Glomerular endothelial cell (primary cell): ENCODE results near the gene ICA1L. TPM values are rescaled to one million over a fixed set of nuclear protein-coding genes. Genes with fewer than 3 reads are reported as not detected.
"Not testable (repeated sequence)": the region's sequence is repeated elsewhere in the genome, so short reads cannot be mapped to it uniquely, and the experiment has no call there.

Experiments
- DNase-seq: peaks from one replicate; pipeline ENCODE4 v3.0.0-alpha.2; 2011; ENCODE audit warnings: low read depth, low spot score; ENCODE audit errors: extremely low read depth
- total RNA-seq: library from RNA; depleted of rRNA; stranded (reverse); fragments of >200 nt; gene quantifications from 2 replicates; pipeline ENCODE4 v1.2.3, GENCODE V29; 2015

ICA1L gene
- total RNA-seq, 1 donor from 2014 or later, result 3.6 TPM

GRCh38 chr2:202848813-202849212 is 22.8 kb downstream of the ICA1L start:
- DNase-seq, result no peak

DNA sequence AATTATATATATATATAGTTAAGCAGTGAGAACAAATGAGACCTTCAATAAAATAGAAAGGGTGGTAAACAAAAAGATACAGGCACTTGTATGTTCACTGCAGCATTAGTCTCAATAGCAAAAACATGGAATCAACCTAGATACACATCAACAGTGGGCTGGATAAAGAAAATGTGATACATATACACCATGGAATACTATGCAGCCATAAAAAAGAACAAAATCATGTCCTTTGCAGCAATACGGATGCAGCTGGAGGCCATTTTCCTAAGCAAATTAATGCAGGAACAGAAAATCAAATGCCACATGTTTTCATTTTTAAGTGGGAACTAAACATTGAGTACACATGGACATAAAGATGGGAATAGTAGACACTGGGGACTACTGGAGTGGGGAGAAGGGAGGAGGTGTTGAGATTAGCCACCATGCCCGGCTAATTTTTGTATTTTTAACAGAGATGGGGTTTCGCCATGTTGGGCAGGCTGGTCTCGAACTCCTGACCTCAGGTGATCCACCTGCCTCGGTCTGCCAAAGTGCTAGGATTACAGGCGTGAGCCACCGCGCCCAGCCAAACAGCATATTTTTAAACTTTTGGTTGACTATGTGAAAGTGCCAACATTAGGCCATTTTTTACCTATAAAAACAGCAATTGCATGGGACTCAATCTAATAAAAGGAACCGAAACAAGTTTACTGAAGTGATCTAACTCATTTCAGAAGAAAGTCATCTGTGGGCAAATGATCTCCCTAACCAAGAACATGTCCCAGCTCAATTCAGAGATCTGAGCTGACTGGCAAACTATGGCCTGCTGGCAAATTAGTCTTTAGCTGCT is 23.7 kb downstream of the ICA1L start:
- no peak for DNase-seq

- no peak for DNase-seq
These were observed 26.9 kb downstream of the ICA1L start for GRCh38 chr2:202844656-202845055.

DNA sequence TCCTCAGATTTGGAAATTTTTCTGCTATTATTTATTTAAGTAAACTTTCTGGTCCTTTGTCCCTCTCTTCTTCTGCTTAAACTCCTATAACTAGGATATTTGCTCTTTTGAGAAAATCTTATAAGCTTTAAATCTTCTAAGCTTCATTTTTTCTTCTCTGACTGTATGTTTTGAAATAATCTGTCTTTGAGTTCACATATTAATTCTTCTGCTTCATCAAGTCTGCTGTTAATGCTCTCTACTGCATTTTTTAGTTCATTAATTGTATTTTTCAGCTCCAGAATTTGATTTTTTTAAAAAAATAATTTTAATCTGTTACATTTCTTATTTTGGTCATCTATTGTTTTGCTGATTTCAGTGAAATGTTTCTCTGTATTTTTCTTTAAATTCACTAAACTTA is 28.9 kb downstream of the ICA1L start:
- no peak for DNase-seq

- DNase-seq, result no peak
These were observed 30.3 kb downstream of the ICA1L start for GRCh38 chr2:202841090-202841867.

GRCh38 chr2:202831242-202832220 is 40.0 kb downstream of the ICA1L start:
- no peak for DNase-seq

GRCh38 chr2:202824901-202825300 is 46.7 kb downstream of the ICA1L start:
- DNase-seq, result no peak

DNA sequence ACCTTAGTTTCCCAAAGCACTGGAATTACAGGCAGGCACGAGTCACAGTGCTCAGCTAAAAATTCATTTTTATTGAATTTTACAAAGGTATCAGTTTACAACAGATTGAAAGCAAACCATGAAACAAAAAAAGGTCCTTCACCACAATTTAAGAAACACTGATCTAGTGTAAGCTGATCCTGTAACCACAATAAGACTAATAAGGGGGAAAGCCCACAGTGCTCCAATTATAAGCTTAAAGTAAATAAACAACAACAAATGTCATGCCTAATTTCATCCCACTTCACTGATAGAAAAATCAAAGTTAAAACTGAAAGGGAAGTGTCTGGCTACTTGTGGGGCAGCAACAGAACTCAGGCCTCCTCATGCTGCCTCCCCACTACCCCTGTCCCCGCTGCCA is 49.2 kb downstream of the ICA1L start:
- DNase-seq, result no peak

DNA sequence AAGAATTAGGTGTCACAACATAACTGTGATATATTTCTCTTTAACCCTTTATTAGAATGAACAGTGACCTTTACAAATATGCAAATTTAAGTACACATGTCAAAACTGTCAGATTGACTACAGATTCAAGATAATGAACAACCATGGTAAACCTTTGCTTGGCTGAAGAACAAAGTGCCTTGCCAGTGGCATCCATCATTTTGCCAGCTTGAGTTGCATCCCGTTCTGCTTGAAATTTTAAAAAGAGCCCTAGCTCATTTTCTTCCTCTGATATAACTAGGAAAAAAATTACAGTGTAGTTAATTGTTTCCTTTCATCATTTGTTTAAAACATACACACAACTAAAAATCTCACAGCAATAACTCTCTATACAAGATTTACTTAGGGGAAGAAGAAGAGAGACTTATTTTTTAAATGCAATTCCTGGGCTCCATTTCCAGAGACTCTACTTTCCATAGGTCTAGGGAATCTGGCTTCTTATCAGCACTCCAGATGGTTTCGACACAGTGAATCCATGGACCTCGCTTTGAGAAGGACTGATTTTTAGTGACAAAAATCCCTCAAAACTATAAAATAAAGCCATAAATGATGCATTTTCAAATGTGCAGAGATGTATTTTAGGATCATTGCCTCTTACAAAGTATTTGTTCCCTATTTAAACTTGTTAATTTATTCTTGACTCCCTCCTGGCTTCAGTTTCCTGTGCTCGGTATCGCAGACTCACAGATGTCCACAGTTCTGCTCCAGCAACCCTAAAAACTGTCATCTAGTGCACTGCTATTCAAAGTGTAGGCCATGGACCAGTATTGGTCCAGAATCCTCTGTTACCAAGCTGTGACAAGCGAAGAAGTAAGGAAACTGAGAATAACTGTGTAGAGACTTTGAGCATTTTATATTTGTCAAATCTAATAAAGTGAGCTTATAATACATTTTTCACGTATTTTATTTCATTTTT is 50.1 kb downstream of the ICA1L start:
- no peak for DNase-seq

DNA sequence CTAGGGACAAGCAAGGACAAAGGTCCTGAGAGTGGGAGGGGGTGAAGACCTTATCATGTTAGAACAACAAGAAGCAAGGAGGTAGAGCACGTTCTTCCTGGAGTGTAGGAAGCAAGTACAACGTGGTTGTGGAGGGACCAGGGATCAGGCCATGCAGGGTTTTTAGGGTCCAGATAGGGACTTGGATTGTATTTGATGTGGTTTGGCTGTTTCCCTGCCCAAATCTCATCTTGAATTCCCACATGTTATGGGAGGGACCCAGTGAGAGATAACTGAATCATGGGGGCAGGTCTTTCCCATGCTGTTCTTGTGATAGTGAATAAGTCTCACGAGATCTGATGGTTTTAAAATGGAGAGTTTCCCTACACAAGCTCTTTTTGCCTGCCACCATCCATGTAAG is 53.2 kb downstream of the ICA1L start:
- no peak for DNase-seq

- DNase-seq, result no peak
These were observed 53.8 kb downstream of the ICA1L start for GRCh38 chr2:202817771-202818170.

DNA sequence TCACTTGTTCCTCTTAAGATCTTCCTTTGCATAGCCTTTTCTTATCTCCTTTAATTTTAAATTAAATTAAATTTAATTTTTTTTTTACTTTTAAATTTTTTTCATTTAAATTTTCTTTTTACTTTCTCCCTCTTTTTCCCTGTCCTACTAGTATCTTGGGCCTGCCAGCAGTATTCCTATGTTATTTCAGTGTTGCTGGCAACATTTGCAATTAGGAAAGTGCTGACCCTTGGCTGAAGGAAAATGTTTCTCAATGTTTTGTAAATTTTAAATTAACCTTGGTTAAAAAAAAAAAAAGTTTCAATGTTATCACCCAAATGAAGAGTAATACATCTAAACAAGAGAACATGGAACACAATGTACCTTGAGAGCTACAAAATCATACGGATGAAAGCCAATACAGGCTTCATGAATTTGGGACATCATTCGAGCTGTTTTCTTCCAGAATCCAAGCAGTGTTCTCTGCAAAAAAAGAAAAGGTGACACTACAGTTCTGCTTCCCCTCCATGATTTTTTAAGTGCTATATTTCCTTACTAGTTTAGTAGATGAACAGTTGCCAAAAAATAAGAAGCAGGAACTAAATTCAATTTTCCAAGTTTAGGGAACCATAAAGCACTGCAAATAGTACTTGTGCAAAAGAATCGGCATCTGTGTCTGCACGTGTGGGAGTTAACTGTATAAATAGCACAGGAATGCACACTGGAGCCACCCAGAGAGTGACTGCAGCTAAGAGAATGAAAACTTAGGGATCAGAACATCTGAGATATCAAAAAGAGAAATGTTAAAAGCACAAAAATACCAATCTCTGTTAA is 55.8 kb downstream of the ICA1L start:
- no peak for DNase-seq

- DNase-seq, result no peak
These were observed 57.3 kb downstream of the ICA1L start for GRCh38 chr2:202814226-202814625.

- no peak for DNase-seq
These were observed 58.2 kb downstream of the ICA1L start for GRCh38 chr2:202813387-202813786.

DNA sequence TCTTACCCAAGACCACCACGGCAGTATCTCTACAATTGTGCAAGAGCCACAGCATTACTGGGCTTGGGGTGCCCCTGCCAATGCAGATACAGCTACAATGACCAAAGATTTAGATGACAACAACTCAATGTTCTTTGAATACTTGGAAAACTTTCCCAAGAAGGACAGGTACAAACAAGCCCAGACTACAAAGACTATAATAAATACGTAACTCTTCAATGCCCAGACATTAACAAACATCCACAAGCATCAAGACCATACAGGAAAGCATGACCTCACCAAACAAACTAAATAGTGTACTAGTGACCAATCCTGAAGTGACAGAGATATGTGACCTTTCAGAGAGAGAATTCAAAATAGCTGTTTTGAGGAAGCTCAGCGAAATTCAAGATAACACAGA is 62.8 kb downstream of the ICA1L start:
- no peak for DNase-seq

- DNase-seq, result peak; percentile 63
These were observed 64.0 kb downstream of the ICA1L start for GRCh38 chr2:202807431-202808138.

- not testable (repeated sequence) for DNase-seq
These were observed 65.7 kb downstream of the ICA1L start for GRCh38 chr2:202805911-202806310.

- DNase-seq, result no peak
These were observed 73.6 kb downstream of the ICA1L start for GRCh38 chr2:202797944-202798343.
